HG03196 (cell line): Measurements from ENCODE around the gene SNRNP200.
"Not testable (repeated sequence)": the region's sequence is repeated elsewhere in the genome, so short reads cannot be mapped to it uniquely, and the experiment has no call there.

Experiments
- ATAC-seq: cut with Tn5 transposase; IDR thresholded peaks from one replicate; pipeline ENCODE4 v1.9.1; 2021; ENCODE audit not compliant: unreplicated experiment

Gene SNRNP200

DNA sequence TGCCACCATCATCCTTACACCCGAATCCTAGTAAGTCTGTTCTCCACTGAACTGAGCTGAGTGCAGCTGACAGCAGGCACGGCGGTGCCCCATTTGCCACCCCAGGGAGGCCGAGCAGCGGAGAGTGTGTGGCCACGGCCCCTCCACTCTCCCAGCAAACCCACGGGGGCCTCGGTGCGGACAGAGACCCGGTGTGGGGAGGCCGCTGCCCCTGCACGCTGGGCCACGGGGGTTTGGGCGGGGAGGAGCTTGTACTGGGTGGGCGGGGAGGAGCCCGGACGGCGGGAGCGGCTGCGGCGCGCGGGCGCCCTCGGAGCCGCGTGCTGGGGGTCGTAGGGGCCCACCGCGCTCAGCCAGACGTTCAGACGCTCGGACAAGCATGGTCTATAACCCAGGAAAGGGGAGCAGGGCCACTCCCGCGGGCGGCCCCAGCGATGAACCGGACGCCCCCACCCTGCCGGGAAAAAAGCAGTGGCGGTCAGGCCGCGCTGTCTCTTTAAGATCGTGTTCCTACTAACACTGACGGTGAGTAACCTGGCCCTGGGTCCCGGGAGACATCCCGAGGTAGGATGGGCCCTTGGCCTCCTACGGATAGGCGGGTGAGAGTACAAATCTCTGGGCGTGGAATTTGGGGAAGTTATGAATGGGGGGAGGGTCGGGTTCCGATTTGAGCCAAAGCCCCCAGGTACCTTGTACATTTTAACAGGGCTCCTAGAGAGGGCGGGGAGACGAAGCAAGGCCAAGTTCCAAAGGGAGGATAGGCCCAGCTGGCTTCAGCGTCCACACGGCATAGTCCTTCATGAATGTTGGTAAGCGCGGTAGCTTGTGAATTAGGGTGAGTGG is 19.9 kb upstream of the SNRNP200 start, which contains the start of gene ITPRIPL1:
TSS of gene ITPRIPL1 (plus strand) at position 277 of the 843 bp plus-strand sequence. CDS start at position 800, 523 bp downstream.
- ATAC-seq = no peak

DNA sequence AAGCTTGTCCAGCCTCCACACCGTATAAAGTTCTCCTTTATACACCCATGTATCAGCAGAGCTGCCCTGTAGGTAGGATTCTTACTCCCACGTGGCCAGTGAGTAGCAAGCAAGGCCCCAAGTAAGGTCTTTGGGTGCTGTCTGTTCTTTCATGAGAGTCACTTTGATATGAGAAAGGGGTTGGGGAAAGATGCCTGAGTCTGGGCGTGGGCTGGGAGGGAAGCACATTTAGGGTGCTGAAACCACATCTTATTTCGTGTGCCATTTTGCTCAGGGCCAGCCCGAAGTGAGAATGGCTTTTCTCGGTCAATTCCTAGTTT is 19.3 kb upstream of the SNRNP200 start:
- ATAC-seq = no peak

DNA sequence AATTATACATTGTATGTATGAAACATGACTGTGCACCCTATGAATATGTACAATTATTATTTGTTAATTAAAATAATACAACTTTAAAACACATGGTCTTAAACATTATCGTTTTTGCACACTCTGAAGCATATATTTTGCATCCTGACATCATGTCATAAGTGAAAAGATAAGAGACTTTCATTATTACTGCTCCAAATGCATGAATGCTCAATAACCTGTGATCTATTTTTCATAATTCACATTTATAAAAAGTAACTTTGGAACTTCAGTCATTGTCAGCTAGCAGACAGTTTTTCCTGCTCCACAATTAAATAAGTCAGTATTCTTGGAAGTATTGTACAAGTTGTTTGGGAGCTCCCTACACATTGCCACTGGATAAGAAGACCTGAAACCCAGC is 18.5 kb upstream of the SNRNP200 start:
- ATAC-seq = no peak

DNA sequence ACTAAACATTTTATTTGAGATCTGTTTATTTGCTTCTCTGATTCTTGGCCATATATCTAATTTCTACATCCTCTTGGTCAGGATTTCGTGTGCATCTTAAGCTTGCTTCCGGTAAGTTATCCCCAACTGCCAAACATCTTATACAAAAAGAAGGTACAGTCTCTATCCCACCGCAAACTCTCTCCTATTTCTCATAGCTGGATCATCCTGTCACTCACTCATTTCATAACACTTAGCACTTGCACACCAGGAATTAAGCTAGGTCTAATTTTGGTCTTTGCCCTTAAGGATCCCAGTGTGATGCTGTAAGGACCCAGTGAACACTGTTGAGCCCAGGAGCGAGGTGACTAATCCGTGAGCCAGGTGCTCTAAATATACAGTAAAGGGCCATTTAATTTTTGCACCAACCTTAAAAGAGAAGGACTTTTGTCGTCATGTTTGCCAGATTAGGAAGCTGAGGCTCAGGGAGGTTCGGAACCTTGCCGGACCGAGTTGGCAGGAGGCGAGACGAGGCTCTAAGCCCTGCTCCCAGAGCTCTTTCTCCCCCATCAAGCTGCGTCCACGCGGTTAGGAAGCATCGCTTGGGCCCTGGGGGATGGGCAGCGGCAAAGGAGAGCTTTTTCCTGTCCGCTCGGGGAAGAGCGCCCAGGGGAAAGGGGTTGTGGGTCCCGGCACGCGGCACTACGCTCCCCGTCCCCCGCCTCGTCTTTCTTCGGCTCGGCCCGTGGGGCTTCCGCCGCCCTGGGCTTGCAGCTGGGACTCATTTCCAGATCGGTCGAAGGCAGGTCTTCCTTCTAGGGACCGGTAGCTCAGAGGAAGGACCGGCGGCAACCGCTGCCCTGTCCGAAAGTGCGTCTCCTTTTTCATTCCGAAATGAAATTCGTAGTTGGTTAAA is 15.6 kb upstream of the SNRNP200 start:
- ATAC-seq = peak; percentile 24

DNA sequence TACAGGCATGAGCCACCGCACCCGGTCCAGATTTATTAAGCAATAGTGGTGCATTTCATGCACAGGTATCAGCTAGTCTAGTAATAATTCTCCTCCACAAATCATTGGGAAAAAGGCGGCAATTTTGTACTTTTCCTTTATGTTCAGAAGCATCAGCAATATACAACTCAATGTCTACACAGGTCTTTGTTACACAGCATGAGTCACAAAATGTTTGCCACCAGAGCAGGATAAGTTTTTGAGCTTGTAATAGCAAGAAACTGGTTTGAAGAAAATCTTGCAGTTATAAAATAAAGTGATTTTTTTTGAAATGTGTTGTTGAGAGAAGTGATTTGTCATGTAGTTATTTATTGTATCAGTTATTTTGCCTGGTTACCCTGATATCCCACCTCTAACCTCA is 15.0 kb upstream of the SNRNP200 start:
- ATAC-seq = no peak

DNA sequence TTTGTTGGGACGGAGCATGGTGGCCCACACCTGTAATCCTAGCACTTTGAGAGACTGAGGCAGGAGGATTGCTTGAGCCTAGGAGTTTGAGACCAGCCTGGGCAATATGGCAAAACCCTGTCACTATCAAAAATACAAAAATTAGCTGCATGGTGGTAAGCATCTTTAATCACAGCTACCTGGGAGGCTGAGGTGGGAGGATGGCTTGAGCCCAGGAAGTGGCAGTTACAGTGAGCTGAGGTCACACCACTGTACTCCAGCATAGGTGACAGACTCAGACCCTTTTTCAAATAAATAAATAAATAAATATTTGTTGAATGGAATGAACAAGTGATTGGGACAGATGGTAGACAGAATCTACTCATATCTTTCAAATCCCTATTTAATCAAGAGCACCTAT is 14.1 kb upstream of the SNRNP200 start:
- no peak for ATAC-seq

DNA sequence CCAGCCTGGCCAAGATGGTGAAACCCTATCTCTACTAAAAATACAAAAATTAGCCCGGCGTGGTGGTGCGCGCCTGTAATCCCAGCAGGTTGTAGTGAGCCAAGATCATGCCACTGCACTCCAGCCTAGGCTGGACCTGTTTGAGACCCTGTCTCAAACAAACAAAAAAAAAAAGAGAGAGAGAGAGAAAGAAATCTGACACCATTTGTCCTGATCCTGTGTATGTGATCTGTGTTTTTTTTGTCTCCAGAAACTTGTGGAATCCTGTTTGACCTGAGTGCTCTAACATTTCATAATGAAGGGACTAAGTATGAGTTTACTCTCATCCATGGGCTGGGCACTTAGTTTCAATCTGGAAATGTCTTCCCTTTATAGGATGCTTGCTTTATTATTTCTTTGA is 13.4 kb upstream of the SNRNP200 start:
- ATAC-seq = no peak

DNA sequence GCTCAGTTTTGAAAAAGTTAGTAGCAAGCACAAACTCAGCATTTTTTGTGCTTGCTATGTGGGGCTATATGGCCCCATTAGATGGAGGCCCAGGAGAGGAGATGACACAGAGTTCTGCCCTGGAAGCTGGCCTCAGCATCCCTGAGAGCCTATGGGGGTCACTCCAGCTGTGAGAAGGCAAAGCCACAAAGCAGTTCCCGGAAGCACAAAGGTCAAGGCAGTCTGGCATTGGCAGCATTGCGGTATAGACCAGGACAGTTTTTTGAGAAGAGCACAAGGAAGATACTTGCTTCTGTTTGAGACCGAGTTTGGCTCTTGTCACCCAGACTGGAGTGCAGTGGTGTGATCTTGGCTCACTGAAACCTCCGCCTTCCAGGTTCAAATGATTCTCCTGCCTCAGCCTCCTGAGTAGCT is 12.2 kb upstream of the SNRNP200 start:
- ATAC-seq = no peak

DNA sequence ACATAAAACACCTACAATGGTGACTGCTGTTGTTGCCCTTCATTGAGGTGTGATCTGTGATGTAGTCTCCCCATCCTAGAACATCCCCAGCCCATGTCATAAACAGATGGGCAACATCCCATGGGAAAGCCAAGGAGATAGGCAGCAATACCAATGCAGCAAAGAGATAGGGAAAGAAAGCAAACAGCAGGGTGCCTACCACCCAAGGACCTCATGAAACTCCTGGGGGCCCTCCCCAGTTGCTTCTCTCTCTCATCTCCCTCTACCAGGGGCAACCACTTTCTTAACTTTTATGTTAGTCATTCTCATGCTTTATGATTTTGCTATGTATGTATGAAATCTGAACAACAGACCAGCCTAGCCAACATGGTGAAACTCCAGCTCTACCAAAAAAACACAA is 11.7 kb upstream of the SNRNP200 start:
- ATAC-seq = no peak

DNA sequence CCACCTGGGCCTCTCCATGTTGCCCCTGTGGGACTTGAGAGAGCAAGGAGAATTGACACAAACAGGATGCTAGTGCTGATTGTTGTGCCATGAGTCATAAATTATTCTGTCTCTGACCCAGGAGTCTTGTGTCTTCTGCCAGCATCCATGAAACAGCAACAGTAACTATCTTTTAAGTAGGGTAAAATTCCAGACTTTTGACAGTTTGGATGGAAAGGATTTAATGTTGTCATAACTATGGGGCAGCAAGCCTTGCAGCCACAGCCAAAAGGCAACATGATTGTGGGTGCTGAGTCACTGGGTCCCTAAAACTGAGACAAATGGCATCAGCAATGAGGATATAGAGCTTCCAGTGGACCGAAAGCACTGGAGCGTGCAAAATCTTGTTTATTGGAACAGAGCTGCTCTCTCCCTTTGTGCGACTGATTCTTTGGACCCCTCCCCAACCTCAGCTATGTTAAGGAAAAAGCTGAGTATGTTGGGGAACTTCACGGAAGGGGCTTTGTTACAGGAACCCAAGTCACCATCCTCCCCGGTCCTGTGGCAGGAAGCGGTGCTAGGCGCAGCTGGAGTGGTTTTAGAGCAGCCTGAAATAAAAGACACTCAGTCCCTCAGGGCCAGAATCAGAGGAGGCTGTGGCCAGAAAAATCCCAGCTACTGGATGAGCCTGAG is 10.2 kb upstream of the SNRNP200 start:
- no peak for ATAC-seq

DNA sequence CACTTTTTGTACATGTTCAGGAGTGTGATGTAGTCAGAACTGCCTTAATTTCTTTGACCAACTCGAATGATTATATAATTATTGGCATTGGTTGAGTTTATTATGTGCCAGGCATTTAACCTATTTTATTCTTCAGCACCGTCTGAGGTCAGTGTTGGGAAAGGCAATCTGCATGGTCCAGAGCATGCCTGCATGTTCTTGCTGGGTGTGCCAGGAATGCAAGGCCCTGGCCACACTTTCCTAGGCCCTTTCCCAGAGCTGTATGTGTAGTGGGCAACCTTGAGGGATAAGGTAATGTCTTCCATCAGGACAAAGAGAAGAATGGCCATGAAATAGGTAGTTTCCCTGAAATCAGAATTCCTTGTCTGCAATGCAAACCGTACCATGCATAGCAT is 9.7 kb upstream of the SNRNP200 start:
- ATAC-seq = no peak

DNA sequence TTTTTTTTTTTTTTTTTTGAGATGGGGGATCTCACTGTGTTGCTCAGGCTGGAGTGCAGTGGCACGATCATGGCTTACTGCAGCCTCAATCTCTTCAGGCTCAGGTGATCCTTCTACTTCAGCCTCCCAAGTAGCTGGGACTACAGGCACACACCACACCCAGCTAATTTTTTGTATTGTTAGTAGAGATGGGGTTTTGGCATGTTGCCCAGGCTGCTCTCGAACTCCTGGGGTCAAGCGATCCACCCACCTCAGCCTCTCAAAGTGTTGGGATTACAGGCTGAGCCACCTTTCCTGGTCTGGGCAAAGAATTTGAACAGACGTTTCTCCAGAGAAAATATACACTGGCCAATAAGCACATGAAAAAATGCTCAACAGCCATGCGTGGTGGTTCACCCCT is 2.9 kb upstream of the SNRNP200 start:
- ATAC-seq = no peak

DNA sequence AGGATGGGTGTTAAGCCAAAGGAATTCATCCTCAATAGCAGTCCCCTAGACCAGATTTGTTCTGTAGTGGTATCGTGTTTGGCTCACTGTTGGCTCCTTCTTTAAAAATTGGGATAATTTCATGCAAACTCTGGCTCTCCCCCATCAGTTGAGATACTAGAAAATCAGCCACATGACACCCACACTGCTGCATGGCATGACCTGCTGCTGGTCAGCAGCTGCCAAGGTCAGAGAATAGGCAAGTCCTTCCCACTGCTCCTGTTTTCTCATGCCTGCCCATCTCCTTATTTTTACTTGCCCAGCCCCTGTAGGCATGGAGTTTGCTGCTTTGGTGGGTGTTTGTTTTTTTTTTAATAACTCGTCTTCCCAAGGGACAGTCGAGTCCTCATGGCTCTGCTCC is 1.0 kb upstream of the SNRNP200 start:
- no peak for ATAC-seq

DNA sequence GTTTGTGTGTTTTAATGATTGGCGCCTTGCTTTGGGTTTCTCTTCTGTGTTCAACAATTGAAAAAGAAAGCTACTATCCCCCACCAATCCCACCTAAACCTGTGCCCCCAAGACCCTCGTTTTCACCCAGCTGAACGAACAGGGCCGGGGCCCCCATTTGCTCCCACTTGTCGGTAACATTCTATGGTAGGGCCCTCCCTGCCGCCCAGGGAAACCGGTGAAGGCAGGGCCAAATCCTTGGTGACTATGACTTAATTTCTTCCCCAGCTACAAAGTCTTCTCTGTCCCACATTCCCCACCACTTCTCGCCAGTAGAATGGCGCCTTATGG is 598 bp upstream of the SNRNP200 start:
- ATAC-seq = no peak

DNA sequence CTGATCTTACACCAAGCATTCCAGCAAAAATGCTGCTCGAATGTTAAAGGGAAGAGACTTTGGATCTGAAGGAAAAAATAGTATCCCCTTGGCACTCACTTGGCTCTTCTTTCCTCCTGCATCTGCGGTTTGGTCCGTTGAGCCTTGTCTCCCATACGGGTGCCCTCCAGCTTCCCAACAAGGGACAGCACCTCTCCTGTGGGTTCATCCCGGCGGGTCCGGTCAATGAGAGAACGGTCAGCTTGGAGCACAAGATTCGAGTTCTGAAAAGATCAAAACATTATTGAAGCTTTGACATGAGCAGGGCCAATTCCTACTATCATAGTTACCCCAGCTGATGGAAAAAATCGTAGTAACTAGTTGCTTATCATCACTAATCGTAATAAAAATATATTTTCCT is 740 bp downstream of the SNRNP200 start:
- no peak for ATAC-seq

DNA sequence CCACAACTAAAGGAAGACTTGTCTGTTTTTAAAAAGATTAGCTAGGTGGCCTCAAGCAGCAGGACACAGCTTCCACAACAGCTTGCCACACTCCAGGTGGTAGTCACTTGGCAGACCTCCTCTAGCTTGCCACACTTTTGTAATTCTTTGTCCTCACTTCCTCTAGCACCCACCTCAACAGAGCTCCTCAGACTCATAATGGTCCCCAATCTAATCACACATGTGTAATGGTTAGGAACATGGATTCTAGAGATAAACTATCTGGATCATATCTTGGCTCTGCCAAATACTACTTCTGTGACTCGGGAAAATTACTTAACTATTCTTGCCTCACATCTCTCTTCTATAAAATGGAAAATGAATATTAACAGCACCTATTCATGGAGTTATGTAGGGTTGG is 3.5 kb downstream of the SNRNP200 start:
- no peak for ATAC-seq

DNA sequence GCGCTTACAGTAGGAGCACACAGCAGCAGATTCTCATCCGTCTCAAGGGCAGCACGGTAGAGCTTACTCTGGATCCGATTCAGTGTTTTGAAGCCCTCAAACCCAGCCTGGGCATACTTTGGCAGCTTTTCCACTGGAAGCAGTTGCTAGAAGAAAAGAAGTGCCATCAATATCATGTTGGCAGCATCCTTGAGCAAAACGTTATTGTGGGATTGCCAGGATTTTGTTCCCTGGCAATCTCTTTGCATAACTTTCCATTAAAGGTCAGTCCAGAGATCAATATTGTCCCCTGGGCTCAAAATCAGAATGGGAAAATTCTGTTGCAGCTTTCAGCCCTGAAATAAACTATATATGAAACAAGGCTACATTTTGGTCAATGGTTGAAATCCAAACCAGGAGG is 8.4 kb downstream of the SNRNP200 start:
- no peak for ATAC-seq

DNA sequence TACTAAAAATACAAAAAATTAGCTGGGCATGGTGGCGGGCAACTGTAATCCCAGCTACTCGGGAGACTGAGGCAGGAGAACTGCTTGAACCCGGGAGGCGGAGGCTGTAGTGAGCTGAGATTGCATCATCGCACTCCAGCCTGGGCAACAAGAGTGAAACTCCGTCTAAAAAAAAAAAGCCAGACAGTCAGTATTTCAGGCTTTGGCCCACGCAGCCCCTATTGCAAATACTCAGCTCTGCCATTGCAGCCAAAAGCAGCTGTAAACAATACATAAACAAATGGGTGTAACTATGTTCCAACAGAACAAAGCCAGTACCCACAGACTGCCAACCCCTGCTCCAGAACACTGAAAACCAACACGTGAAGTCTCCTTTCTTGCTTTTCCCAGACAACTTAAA is 11.1 kb downstream of the SNRNP200 start:
- not testable (repeated sequence) for ATAC-seq

DNA sequence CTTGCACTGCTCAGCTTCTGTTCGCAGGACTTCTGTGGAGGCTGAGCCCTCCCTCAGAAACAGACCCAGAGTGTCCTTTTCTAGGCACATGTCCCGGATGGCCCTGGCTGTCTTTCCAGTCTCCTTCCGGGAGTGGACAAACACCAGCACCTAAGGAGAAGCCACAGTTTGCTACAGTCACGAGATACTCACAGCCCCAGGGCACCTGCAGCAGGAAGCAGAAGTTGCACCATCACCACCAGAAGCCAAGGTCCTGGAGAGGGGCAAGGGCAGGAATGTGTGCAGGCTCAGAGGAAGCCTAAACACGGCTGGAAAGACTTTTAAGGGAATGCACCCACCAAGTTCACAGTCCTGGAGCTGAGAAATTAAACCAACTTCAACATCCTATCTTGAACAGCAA is 13.6 kb downstream of the SNRNP200 start:
- no peak for ATAC-seq

DNA sequence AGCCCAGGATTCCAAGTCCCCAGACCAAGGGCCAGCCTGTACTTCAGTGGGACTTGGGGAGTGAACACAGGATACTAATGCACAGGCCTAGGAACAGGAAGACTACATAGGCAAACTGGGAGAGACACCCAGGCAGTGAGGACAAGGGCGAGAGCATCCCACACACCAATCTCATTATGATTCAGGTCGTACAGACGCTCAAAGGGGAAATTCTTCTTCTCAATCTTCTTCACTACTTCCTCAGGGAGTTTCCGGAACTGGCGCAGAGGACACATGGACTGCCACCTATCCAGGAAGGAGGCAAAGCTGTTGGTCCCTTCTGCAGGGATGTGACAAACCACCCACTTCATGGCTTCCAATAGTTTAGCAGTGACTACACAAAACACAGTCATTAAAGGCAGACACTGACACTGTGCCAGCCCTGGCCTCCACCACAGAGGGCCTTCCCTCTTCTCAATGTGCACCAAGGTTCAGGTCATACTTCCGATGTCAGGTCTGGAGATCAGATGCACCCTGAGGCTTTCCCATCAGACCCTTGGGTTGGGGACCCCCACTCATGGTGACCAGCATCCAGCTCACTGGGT is 18.0 kb downstream of the SNRNP200 start:
- ATAC-seq = no peak

DNA sequence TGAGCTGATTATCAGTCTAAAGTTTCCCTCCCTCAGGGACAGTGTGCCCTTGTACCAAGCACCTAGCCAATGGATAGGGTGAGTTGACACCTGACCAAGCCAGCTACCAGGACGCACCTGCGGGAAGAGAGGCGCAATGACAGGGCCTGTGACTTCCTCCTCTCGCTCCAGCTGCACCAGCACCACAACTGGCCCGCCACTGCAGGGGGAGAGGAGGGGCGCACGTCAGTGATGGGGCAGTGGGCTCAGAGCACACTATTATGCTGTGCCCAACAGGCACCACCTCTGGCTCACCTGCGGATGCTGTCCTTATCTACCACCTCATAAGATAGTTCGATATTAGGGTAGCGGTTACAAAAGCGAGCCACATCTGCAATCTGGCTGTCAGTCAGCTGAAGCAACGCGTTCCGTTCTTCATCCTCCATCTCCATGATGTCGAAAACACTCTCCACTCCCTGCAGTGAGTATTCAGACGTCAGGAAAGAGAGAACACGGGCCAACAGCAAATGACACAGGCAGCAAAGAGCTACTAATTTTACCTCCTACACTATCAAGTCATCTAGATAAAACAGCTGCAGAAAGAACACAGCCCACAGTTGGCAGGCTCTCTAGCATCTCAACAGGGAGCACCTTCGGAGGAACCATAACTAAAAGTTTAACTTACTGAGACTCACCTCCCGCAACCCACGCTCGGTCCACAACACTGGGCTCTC is 28.4 kb downstream of the SNRNP200 start:
- no peak for ATAC-seq
